GM12878 (cell line): ENCODE results near the gene SDC1. TPM values are rescaled to one million over a fixed set of nuclear protein-coding genes. Genes with fewer than 3 reads are reported as not detected.

Experiments
- ATAC-seq: fragments of 200-7000 bp; cut with Tn5 transposase; 3 replicates; pipeline ENCODE4 v1.9.1; 2020; ENCODE audit warnings: mild to moderate bottlenecking, moderate library complexity
- BruUV-seq: library from RNA; stranded (reverse); fragments of 400-500 nt; replicated peaks from 2 replicates; lab custom pipeline; 2021; lab: Mats Ljungman, UMichigan
- CTCF ChIA-PET: fragments of 300-600 bp; sonication (Branson Sonifier 250); formaldehyde crosslinking; extraction: SDS; loops from one replicate; lab custom pipeline; 2021; ENCODE audit warnings: inconsistent platforms; lab: Yijun Ruan, JAX
- POLR2A ChIA-PET: fragments of 350-600 bp; formaldehyde crosslinking; extraction: SDS; loops from one replicate; lab custom pipeline; 2021; ENCODE audit warnings: inconsistent platforms; lab: Charles Lee
- RAD21 ChIA-PET: fragments of 300-600 bp; sonication (Branson Sonifier 250); formaldehyde crosslinking; loops from one replicate; lab custom pipeline; 2023; ENCODE audit warnings: antibody characterized with exemption; ENCODE audit not compliant: unreplicated experiment; lab: Charles Lee
- SMC1A ChIA-PET: fragments of 300-600 bp; sonication (Branson Sonifier 250); formaldehyde crosslinking; loops from one replicate; lab custom pipeline; 2023; ENCODE audit not compliant: unreplicated experiment, uncharacterized antibody; lab: Charles Lee
- DNase-seq: peaks from one replicate; pipeline ENCODE4 v3.0.0-alpha.2; 2011; ENCODE audit warnings: low read depth, low spot score
- FAIRE-seq: peaks from 3 replicates; lab custom pipeline; 2011; peaks lifted over from hg19 to GRCh38; lab: Jason Lieb, UNC
- H2AFZ ChIP-seq: 2 replicates; pipeline ENCODE4 v1.6.0; 2011; ENCODE audit warnings: low read depth, low read length, control low read depth; ENCODE audit not compliant: control insufficient read depth
- H3K27ac ChIP-seq: 2 replicates; pipeline ENCODE4 v1.5.1; 2011; ENCODE audit warnings: control low read depth; ENCODE audit not compliant: control insufficient read depth, insufficient read depth
- H3K27me3 ChIP-seq, 2 experiments: replicated peaks in 1 of 2; 2 replicates each; pipeline versions ENCODE4 v1.6.0 to v1.6.1; 2011; ENCODE audit warnings: low read length in 1 of 2; ENCODE audit not compliant: control insufficient read depth in 2 of 2, insufficient read depth in 2 of 2
- H3K36me3 ChIP-seq, 2 experiments: 2 replicates each; pipeline ENCODE4 v1.5.1; 2011; ENCODE audit warnings: low read length in 1 of 2; ENCODE audit not compliant: control insufficient read depth in 2 of 2, insufficient read depth in 2 of 2
- H3K4me1 ChIP-seq: 2 replicates; pipeline ENCODE4 v1.6.1; 2011; ENCODE audit warnings: mild to moderate bottlenecking, low read length, moderate library complexity, mixed read lengths; ENCODE audit not compliant: control insufficient read depth, insufficient read depth
- H3K4me2 ChIP-seq: 2 replicates; pipeline ENCODE4 v1.6.0; 2011; ENCODE audit warnings: control low read depth; ENCODE audit not compliant: control insufficient read depth, insufficient read depth
- H3K4me3 ChIP-seq: fragments of 200-600 bp; sonication (generic); 2 replicates; pipeline ENCODE4 v1.5.1; 2016
- H3K79me2 ChIP-seq: 2 replicates; pipeline ENCODE4 v1.6.0; 2011; ENCODE audit warnings: low read length; ENCODE audit not compliant: control insufficient read depth, insufficient read depth
- H3K9ac ChIP-seq: 2 replicates; pipeline ENCODE4 v1.8.0; 2011; ENCODE audit warnings: low read length, control low read depth, mixed read lengths; ENCODE audit not compliant: control insufficient read depth, insufficient read depth
- H3K9me3 ChIP-seq: replicated peaks from 3 replicates; pipeline ENCODE4 v1.5.1; 2011; ENCODE audit warnings: mild to moderate bottlenecking, low read length; ENCODE audit not compliant: control insufficient read depth, insufficient read depth
- H4K20me1 ChIP-seq: 2 replicates; pipeline ENCODE4 v1.6.0; 2011; ENCODE audit not compliant: control insufficient read depth, insufficient read depth
- HDAC6 ChIP-seq: fragments of 200-600 bp; sonication (generic); IDR thresholded peaks from one replicate; pipeline ENCODE4 v1.8.0; 2017; ENCODE audit warnings: antibody characterized with exemption; ENCODE audit not compliant: unreplicated experiment
- KDM1A ChIP-seq: fragments of 200-600 bp; sonication (generic); IDR thresholded peaks from 2 replicates; pipeline ENCODE4 v1.6.1; 2016; ENCODE audit warnings: borderline replicate concordance
- KLF5 ChIP-seq: fragments of 450-650 bp; IDR thresholded peaks from 2 replicates; pipeline ENCODE4 v1.6.1; 2014; ENCODE audit warnings: mild to moderate bottlenecking; ENCODE audit not compliant: partially characterized antibody
- NFIC ChIP-seq: IDR thresholded peaks from 2 replicates; pipeline ENCODE4 v1.6.1; 2012; ENCODE audit warnings: low read depth, mild to moderate bottlenecking, inconsistent platforms, low read length, moderate library complexity
- NFXL1 ChIP-seq: fragments of 450-650 bp; IDR thresholded peaks from 2 replicates; pipeline ENCODE4 v1.6.1; 2017; ENCODE audit warnings: antibody characterized with exemption, mild to moderate bottlenecking, borderline replicate concordance
- PML ChIP-seq: IDR thresholded peaks from 2 replicates; pipeline ENCODE4 v1.6.1; 2012; ENCODE audit warnings: low read length, inconsistent platforms
- RAD51 ChIP-seq: fragments of 450-650 bp; IDR thresholded peaks from 2 replicates; pipeline ENCODE4 v1.6.1; 2016; ENCODE audit warnings: moderate library complexity, mild to moderate bottlenecking, inconsistent platforms
- SRF ChIP-seq, 2 experiments: IDR thresholded peaks; 2 replicates each; pipeline ENCODE4 v1.6.1; 2011; ENCODE audit warnings: low read depth in 2 of 2, low read length in 2 of 2, mild to moderate bottlenecking in 1 of 2, moderate library complexity in 1 of 2
- TAF1 ChIP-seq: IDR thresholded peaks from 2 replicates; pipeline ENCODE4 v1.6.1; 2011; ENCODE audit warnings: mild to moderate bottlenecking, low read depth, low read length, borderline replicate concordance
- WGBS: methylation state at CpG from one replicate; pipeline ENCODE4 v1.1.6; 2016; ENCODE audit warnings: low lambda C conversion rate; ENCODE audit not compliant: insufficient replicate concordance, insufficient coverage; ENCODE audit errors: missing lambda C conversion rate; 5-methylcytosine and 5-hydroxymethylcytosine counted together
- in situ Hi-C: fragments of 300-500 bp; cut with MboI; formaldehyde crosslinking; loops from 9 replicates; pipeline ENCODE4 v1.14.3; 2018; ENCODE audit warnings: mixed read lengths
- intact Hi-C: fragments of 100-400 bp; cut with micrococcal nuclease; formaldehyde crosslinking; loops from one replicate; pipeline ENCODE4 v1.14.2; 2022; ENCODE audit not compliant: unreplicated experiment
- polyA plus RNA-seq, 11 experiments: library from polyadenylated mRNA; depleted of rRNA in 4 of 11; unstranded in 6 of 11; stranded (reverse) in 5 of 11; fragments of >200 nt; fragmentation: Nextera tagmentation in 4 of 11; fragmentation: Illumina TruSeq in 1 of 11; extraction: Ambion mirVana in 4 of 11; extraction: Trizol in 1 of 11; gene quantifications; 1 replicate in 1 of 11; 2 replicates in 10 of 11; pipeline versions ENCODE4 v1.2.1 to v1.2.3, GENCODE V29; 2011 to 2016; ENCODE audit warnings: inconsistent platforms in 2 of 11, missing spikeins in 2 of 11, low read depth in 1 of 11
- total RNA-seq, 4 experiments: library from RNA; depleted of rRNA in 3 of 4; stranded (reverse); fragments of >200 nt in 3 of 4; fragmentation: Illumina TruSeq in 1 of 4; extraction: Trizol in 1 of 4; gene quantifications; 2 replicates each; pipeline versions ENCODE4 v1.2.1 to v1.2.3, GENCODE V29; 2013 to 2021
- TF ChIP-seq, protein P1 (sequence below), 3 experiments: IDR thresholded peaks in 2 of 3; conservative IDR thresholded peaks in 1 of 3; 2 replicates each; pipeline ENCODE4 v1.5.1; 2011; ENCODE audit warnings: low read depth in 3 of 3, low read length in 3 of 3, mild to moderate bottlenecking in 3 of 3, control low read depth in 2 of 3, moderate library complexity in 2 of 3, inconsistent platforms in 1 of 3, mixed read lengths in 1 of 3; ENCODE audit not compliant: control insufficient read depth in 2 of 3, insufficient read depth in 1 of 3; ENCODE audit errors: extremely low read depth in 1 of 3
- TF ChIP-seq, protein P2 (sequence below): fragments of 450-650 bp; IDR thresholded peaks from 2 replicates; pipeline ENCODE4 v1.6.1; 2017; ENCODE audit warnings: borderline replicate concordance
- TF ChIP-seq, protein P3 (sequence below): IDR thresholded peaks from 2 replicates; pipeline ENCODE4 v1.6.1; 2011; ENCODE audit warnings: low read depth, mild to moderate bottlenecking, low read length, moderate library complexity, borderline replicate concordance; ENCODE audit errors: extremely low read depth
- TF ChIP-seq, protein P4 (sequence below): fragments of 450-650 bp; IDR thresholded peaks from 2 replicates; pipeline ENCODE4 v1.6.1; 2017; ENCODE audit warnings: mild to moderate bottlenecking, low read depth, inconsistent platforms; ENCODE audit not compliant: poor library complexity, severe bottlenecking

SDC1 gene
- total and polyA plus RNA-seq, 10 of the 15 experiments (the other 5 are each of a cell fraction or from before 2014, with no cell fraction given): 0.85 to 36.8 (median 23.7) TPM

DNA sequence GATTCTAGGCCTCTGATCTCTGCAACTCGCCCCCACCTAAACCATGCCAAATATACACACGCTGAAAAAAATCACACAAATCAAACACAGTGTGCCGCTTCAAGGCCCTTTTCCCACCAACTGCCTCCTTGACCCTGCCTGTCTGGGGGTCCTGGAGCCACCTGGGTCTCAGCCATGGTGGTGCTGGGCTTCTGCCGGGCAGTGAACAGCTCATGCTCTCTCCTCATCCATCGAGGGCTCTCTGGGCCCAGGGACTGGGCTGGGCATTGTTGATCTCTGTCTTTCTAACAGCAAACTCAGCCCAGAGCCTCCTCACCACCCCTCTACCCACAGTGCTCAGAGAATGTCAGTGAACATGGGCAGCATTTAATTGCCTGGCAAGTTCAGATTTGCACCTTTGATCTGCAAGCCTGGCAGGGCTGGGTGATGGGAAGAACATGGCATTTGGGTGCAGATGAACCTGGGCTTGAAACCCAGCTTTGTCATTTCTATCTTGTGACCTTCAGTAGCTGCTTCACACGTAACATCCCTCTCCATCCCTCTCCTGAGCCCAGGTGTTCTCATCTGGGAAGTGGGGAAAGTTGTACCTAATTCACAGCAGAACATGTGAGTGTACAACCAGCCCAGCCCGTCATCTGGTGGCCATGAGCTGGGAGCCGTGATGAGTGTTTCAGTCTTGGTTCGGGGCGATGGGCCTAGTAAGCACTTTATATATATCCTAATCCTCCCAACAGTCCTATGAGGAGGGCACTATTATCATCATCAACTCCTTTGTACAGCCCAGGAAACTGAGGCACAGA is 46.1 kb downstream of the SDC1 start:
- DNase-seq (no peak), FAIRE-seq (no peak), ATAC-seq (no peak)
- no TSS peak for BruUV-seq
- SMC1A ChIA-PET: no interaction called here
- Histone ChIP-seq H2AFZ (no peak overlapping the region), H3K9ac (no peak overlapping the region), H4K20me1 (no peaks in the 10 kb centered on the region), H3K4me1 (no peaks in the 10 kb centered on the region), H3K4me2 (no peak overlapping the region), H3K27me3 (no peaks in the 10 kb centered on the region), H3K9me3 (no peaks in the 10 kb centered on the region), H3K36me3 (no peaks in the 10 kb centered on the region), H3K79me2 (no peaks in the 10 kb centered on the region), H3K4me3 (no peak overlapping the region), H3K27ac (no peak overlapping the region)
- intact Hi-C loops: no loop called here
- in situ Hi-C loops: no loop called here
- RAD21 ChIA-PET: interaction anchor here (1.0 to 1.7 kb wide), 2 partner anchors 44 to 46 kb away, joined by 3 read pairs; partner anchors contain the start of gene SDC1
- 52% methylated on average over 10 of the region's 10 CpGs for WGBS
- no peak for TF ChIP-seq RAD51
- no peak for TF ChIP-seq HDAC6
- TF ChIP-seq, protein P1, sequence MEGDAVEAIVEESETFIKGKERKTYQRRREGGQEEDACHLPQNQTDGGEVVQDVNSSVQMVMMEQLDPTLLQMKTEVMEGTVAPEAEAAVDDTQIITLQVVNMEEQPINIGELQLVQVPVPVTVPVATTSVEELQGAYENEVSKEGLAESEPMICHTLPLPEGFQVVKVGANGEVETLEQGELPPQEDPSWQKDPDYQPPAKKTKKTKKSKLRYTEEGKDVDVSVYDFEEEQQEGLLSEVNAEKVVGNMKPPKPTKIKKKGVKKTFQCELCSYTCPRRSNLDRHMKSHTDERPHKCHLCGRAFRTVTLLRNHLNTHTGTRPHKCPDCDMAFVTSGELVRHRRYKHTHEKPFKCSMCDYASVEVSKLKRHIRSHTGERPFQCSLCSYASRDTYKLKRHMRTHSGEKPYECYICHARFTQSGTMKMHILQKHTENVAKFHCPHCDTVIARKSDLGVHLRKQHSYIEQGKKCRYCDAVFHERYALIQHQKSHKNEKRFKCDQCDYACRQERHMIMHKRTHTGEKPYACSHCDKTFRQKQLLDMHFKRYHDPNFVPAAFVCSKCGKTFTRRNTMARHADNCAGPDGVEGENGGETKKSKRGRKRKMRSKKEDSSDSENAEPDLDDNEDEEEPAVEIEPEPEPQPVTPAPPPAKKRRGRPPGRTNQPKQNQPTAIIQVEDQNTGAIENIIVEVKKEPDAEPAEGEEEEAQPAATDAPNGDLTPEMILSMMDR (IDR thresholded peaks at IDR 0.05 in 2 of 3, conservative IDR thresholded peaks at IDR 0.05 in 1 of 3; ENCODE audit: control insufficient read depth in 2 of 3, extremely low read depth in 1 of 3, insufficient read depth in 1 of 3, low read depth in 3 of 3, low read length in 3 of 3): no peak
- TF ChIP-seq, protein P2, sequence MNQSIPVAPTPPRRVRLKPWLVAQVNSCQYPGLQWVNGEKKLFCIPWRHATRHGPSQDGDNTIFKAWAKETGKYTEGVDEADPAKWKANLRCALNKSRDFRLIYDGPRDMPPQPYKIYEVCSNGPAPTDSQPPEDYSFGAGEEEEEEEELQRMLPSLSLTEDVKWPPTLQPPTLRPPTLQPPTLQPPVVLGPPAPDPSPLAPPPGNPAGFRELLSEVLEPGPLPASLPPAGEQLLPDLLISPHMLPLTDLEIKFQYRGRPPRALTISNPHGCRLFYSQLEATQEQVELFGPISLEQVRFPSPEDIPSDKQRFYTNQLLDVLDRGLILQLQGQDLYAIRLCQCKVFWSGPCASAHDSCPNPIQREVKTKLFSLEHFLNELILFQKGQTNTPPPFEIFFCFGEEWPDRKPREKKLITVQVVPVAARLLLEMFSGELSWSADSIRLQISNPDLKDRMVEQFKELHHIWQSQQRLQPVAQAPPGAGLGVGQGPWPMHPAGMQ: no peak
- TF ChIP-seq TAF1: no peak
- TF ChIP-seq NFXL1: no peak
- no peak for TF ChIP-seq PML
- TF ChIP-seq, protein P3, sequence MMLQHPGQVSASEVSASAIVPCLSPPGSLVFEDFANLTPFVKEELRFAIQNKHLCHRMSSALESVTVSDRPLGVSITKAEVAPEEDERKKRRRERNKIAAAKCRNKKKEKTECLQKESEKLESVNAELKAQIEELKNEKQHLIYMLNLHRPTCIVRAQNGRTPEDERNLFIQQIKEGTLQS: no peak
- TF ChIP-seq SRF (IDR thresholded peaks at IDR 0.05; ENCODE audit: low read depth in 2 of 2, low read length in 2 of 2): no peak
- no peak for TF ChIP-seq KDM1A
- no peak for TF ChIP-seq NFIC
- TF ChIP-seq KLF5: no peak
- TF ChIP-seq, protein P4, sequence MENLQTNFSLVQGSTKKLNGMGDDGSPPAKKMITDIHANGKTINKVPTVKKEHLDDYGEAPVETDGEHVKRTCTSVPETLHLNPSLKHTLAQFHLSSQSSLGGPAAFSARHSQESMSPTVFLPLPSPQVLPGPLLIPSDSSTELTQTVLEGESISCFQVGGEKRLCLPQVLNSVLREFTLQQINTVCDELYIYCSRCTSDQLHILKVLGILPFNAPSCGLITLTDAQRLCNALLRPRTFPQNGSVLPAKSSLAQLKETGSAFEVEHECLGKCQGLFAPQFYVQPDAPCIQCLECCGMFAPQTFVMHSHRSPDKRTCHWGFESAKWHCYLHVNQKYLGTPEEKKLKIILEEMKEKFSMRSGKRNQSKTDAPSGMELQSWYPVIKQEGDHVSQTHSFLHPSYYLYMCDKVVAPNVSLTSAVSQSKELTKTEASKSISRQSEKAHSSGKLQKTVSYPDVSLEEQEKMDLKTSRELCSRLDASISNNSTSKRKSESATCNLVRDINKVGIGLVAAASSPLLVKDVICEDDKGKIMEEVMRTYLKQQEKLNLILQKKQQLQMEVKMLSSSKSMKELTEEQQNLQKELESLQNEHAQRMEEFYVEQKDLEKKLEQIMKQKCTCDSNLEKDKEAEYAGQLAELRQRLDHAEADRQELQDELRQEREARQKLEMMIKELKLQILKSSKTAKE: no peak
- POLR2A ChIA-PET: no interaction called here
- CTCF ChIA-PET: interaction anchor here (0.9 to 1.3 kb wide), 2 partner anchors 43 to 163 kb away, joined by 3 to 5 read pairs; no protein-coding TSS in a partner anchor
